RWPE2 (cell line): ENCODE results near the gene ARHGAP36.

Experiments used
- ATAC-seq: fragments of 200-7000 bp; cut with Tn5 transposase; 3 replicates; pipeline ENCODE4 v1.9.1; 2021; ENCODE audit warnings: low read depth
- DNase-seq: peaks from one replicate; pipeline ENCODE4 v3.0.0-alpha.2; 2020; ENCODE audit warnings: low spot score
- H3K27ac ChIP-seq: fragments of 450-650 bp; 2 replicates; pipeline ENCODE4 v1.5.1; 2017; ENCODE audit warnings: mild to moderate bottlenecking; ENCODE audit not compliant: poor library complexity, severe bottlenecking
- H3K27me3 ChIP-seq: fragments of 250-450 bp; sonication (Bioruptor Pico); 2 replicates; pipeline ENCODE4 v1.5.1; 2021; ENCODE audit warnings: mild to moderate bottlenecking, moderate library complexity; ENCODE audit not compliant: insufficient read depth, poor library complexity, severe bottlenecking
- H3K36me3 ChIP-seq: fragments of 250-450 bp; sonication (Bioruptor Pico); 2 replicates; pipeline ENCODE4 v1.5.1; 2020; ENCODE audit warnings: low read depth, mild to moderate bottlenecking, moderate library complexity
- H3K4me1 ChIP-seq: fragments of 250-450 bp; sonication (Bioruptor Pico); 2 replicates; pipeline ENCODE4 v1.5.1; 2021; ENCODE audit warnings: mild to moderate bottlenecking, moderate library complexity; ENCODE audit not compliant: insufficient read depth, poor library complexity, severe bottlenecking
- H3K4me3 ChIP-seq: fragments of 250-450 bp; sonication (Bioruptor Pico); 2 replicates; pipeline ENCODE4 v1.5.1; 2021; ENCODE audit warnings: mild to moderate bottlenecking, moderate library complexity; ENCODE audit not compliant: severe bottlenecking
- H3K9me3 ChIP-seq: fragments of 250-450 bp; sonication (Bioruptor Pico); 2 replicates; pipeline ENCODE4 v1.5.1; 2021; ENCODE audit warnings: mild to moderate bottlenecking, moderate library complexity; ENCODE audit not compliant: severe bottlenecking
- TF ChIP-seq, protein P1 (sequence below): fragments of 450-650 bp; IDR thresholded peaks from one replicate; pipeline ENCODE4 v1.5.1; 2017; ENCODE audit warnings: mild to moderate bottlenecking, moderate library complexity; ENCODE audit not compliant: poor library complexity, severe bottlenecking

The ARHGAP36 gene

GRCh38 chrX:131060147-131060546, 2.0 kb downstream of the ARHGAP36 start:
- no peaks in the 10 kb centered on the region for H3K36me3 ChIP-seq
- no peak for ATAC-seq
- H3K27me3 ChIP-seq, result peaks cover 3% of the 10 kb centered on the region

DNA sequence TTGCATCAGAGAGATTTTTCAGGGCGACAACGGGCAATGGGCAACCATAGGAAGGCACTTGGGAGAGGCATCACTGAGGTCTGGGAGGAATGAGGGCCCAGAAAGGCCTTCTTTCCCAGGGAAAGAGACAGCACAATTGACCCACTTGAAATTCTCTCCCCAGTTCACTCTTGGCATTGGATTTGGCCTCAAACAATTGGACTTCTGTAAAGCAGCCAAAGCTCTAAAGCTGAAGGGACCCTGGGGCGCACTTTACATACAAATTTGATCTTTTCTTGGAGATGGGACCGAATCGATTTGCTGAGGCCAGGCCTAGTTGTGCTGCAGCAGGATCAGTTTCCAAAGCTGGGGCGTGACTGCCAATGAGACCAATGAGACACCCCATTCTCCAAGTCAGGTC, 3.2 kb downstream of the ARHGAP36 start:
- no peaks in the 10 kb centered on the region for H3K36me3 ChIP-seq
- H3K9me3 ChIP-seq, result no peaks in the 10 kb centered on the region
- H3K4me3 ChIP-seq, result no peak overlapping the region
- ATAC-seq (no peak), DNase-seq (no peak)
- no peaks in the 10 kb centered on the region for H3K4me1 ChIP-seq
- H3K27ac ChIP-seq, result no peak overlapping the region
- peaks cover 3% of the 10 kb centered on the region for H3K27me3 ChIP-seq
- TF ChIP-seq, protein P1, sequence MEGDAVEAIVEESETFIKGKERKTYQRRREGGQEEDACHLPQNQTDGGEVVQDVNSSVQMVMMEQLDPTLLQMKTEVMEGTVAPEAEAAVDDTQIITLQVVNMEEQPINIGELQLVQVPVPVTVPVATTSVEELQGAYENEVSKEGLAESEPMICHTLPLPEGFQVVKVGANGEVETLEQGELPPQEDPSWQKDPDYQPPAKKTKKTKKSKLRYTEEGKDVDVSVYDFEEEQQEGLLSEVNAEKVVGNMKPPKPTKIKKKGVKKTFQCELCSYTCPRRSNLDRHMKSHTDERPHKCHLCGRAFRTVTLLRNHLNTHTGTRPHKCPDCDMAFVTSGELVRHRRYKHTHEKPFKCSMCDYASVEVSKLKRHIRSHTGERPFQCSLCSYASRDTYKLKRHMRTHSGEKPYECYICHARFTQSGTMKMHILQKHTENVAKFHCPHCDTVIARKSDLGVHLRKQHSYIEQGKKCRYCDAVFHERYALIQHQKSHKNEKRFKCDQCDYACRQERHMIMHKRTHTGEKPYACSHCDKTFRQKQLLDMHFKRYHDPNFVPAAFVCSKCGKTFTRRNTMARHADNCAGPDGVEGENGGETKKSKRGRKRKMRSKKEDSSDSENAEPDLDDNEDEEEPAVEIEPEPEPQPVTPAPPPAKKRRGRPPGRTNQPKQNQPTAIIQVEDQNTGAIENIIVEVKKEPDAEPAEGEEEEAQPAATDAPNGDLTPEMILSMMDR, result no peak

More at GRCh38 chrX:131060147-131060546, 2.0 kb downstream of the ARHGAP36 start:
- TF ChIP-seq, protein P1, result no peak
- Histone ChIP-seq H3K9me3 (no peaks in the 10 kb centered on the region), H3K27ac (no peak overlapping the region), H3K4me3 (no peak overlapping the region), H3K4me1 (no peaks in the 10 kb centered on the region)
- no peak for DNase-seq

DNA sequence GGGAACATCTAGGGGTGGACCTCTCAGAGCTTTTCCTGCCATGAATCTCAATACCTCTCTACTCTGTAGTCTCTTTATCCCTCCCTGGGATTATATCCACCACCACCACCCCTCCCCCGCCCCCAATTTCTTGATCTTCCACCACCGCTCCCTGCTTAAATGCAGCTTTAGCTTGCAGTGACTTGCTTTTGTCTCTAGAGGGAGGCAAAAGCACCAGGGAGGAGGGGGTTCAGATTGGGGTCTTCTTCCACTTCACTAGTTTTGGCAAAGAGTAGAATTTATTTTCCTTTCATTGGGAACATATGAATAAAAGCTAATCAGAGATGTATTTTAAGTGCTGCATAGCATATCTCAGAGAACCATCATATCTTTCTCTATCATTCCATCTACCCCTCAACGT, 5.5 kb downstream of the ARHGAP36 start:
- no peak for DNase-seq
- TF ChIP-seq, protein P1, result peak; percentile 5

GRCh38 chrX:131066237-131066636, 8.1 kb downstream of the ARHGAP36 start:
- ATAC-seq (no peak), DNase-seq (no peak)
- TF ChIP-seq, protein P1, result no peak
- no peaks in the 10 kb centered on the region for H3K9me3 ChIP-seq
- no peaks in the 10 kb centered on the region for H3K4me1 ChIP-seq
- peaks cover 7% of the 10 kb centered on the region for H3K27me3 ChIP-seq
- no peaks in the 10 kb centered on the region for H3K36me3 ChIP-seq
- no peak overlapping the region for H3K27ac ChIP-seq
- no peak overlapping the region for H3K4me3 ChIP-seq

More for the DNA sequence above, 5.5 kb downstream of the ARHGAP36 start:
- H3K4me3 ChIP-seq, result no peak overlapping the region
- no peak overlapping the region for H3K27ac ChIP-seq
- no peaks in the 10 kb centered on the region for H3K4me1 ChIP-seq
- ATAC-seq, result no peak
- H3K9me3 ChIP-seq, result no peaks in the 10 kb centered on the region
- H3K27me3 ChIP-seq, result peaks cover 7% of the 10 kb centered on the region
- no peaks in the 10 kb centered on the region for H3K36me3 ChIP-seq

- Histone ChIP-seq H3K4me3 (no peak overlapping the region), H3K9me3 (no peaks in the 10 kb centered on the region), H3K27ac (no peak overlapping the region), H3K36me3 (no peaks in the 10 kb centered on the region), H3K27me3 (peaks cover 7% of the 10 kb centered on the region), H3K4me1 (no peaks in the 10 kb centered on the region)
- DNase-seq, result no peak
- TF ChIP-seq, protein P1, result no peak
- no peak for ATAC-seq
Measured at GRCh38 chrX:131067216-131067615, 9.1 kb downstream of the ARHGAP36 start.
